Stimulated activated CD4-positive, alpha-beta T cell treated with anti-CD3 and anti-CD28 coated beads, Interleukin-15, amount 100 ng/mL, for 48 hours (primary cell): ENCODE data around the gene GLDC.
"Not testable (repeated sequence)": the region's sequence is repeated elsewhere in the genome, so short reads cannot be mapped to it uniquely, and the experiment has no call there.

Experiments used
- DNase-seq, 2 donors: peaks; one replicate each; pipeline ENCODE4 v3.0.0-alpha.2; 2020; ENCODE audit warnings: low read depth in 2 of 2

The GLDC gene

DNA sequence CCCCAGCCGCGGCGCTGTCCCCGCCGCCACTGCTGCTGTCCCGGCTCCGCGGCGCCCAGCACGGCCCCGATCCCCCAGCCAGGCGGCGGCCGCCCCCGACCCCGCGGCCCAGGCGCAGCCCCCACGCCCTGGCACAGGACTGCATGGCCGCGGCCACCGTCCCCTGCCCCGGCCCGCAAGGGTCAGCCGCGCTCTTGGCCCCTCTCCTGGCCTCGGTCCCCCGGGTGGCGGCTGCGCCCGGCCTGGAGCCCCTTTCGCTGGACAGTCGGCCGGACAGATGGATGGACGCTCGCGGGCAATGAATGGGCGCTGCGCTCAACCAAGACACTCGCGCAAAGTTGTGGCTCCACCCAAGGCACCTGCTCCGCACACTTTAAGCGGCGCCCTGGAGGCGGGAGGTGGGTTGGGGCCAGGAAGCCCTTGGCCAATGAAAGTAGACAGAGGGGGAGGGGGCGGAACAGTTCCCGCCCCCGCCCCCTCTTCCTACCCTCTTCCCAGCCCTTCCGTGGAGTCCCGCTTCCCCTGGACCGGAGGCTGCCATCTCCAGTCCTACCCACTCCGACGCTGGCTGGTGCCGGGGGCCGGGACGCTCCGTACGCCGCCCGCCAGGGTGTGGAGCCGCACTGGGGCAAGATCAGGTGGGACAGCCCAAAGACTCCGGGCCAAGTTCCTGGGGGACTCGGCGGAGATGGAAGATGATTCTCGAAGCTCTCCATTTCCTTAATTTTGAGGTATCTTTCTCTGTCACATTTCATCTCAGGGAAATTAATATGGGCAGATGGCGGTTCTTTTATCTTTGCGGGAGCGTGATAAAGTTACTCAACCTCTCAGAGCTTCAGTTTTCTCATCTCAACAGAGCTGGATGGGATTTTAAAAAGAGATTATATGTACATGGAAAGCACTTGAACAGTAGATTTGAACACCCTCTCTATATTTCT, at the start of gene GLDC:
Gene GLDC, minus strand, starts transcription at position 375 of the 938 bp plus-strand sequence. Its CDS starts 230 bp downstream, at position 145.
- DNase-seq = peak in 1 of 2 donors; percentile 32

DNA sequence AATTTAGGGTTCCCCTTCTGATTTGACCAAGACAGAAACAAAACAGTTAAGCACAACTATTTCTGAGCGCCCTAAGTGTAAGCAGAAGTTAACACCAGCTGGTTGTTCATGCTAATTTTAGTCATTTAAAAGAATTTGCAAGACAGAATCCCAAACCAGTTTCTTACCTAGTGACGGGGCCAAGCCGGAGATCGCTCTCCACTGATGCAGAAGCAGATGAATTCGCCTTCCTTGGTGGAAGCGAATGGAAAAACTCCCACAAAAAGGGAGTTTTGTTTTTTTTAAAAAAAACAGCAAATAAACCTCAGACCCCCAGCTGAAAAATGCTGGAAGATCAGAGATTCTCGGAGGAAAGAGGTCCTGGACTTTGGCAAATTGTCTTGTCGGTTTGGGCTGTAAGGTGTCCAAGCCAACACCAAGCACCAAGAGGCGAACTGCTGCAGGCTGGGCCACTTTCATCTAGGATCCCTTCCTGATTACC, 47.4 kb upstream of the GLDC start:
- no peak for DNase-seq

DNA sequence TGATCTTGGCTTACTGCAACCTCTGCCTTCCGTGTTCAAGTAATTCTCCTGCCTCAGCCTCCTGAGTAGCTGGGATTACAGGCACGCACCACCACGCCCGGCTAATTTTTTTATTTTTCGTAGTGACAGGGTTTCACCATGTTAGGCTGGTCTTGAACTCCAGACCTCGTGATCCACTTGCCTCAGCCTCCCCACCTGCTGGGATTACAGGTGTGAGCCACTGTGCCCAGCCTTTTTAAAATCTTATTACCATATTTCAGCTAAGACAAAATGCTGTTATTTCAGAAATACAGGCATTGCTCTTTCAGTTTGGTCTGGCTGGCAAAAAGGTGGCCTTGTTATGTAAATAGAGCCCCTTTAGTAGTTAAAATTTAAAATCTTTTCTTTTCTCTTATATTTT, 46.9 kb upstream of the GLDC start:
- DNase-seq = no peak

DNA sequence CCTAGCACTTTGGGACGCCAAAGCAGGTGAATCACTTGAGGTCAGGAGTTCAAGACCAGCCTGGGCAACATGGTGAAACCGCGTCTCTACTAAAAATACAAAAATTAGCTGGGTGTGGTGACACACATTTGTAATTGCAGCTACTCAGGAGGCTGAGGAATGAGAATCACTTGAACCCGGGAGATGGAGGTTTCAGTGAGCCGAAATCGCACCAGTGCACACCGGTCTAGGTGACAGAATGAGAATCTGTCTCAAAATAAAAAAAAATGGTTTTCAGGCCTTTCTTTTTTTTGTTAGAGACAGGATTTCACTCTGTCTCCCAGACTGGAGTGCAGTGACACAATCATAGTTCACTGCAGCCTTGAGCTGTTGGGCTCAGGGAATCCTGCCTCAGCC, 45.1 kb upstream of the GLDC start:
- not testable (repeated sequence) for DNase-seq

DNA sequence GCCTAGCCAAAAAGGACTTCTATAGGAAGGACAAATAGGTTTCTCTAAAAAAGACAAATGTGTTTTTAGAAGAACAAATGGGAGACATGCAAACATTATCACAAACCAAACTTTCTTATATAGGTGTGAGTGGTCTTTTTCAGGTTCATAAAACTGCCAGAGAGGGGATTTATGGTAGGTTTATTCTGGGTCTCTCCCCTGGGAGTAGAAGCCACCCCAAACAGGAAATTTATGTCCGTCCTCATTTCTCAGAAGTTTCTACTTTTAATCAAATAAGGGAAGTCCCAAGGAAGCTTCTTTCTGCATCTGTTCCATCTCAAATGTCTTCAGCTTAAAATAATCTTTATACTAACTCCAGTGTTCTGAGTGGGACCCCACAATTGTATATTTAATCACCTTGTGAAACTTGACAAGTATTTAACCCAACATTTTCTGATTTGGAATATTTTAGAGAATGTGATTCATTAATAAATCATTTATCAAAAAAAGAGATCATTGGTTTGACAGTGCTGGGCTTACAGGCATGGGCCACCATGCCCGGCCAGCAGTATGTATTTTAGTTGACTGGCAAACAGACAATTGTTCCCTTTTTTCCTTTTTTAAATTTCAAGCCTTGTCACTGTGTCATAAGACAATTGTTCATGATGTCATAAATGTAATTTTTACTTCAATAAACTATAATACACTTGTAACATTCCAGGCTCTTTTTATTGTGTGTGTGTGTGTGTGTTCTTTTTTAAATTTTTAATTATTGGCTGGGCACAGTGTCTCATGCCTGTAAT, 44.6 kb upstream of the GLDC start:
- no peak for DNase-seq

DNA sequence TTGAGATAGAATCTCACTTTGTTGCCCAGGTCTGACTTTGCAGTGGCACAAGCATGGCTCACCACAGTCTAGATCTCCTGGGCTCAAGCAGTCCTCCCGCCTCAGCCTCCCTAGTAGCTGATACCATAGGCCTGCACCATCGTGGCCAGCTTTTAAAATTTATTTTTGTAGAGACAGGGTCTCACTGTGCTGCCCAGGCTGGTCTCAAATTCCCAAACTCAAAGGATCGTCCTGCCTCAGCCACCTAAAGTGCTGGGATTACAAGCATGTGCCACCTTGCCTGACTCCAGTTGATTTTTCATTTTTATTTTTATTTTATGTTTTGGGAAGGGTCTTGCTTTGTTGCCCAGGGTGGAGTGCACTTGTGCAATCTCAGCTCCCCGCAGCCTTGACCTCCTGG, 41.7 kb upstream of the GLDC start:
- no peak for DNase-seq

- no peak for DNase-seq
Observed at GRCh38 chr9:6686396-6686795, 40.9 kb upstream of the GLDC start.

DNA sequence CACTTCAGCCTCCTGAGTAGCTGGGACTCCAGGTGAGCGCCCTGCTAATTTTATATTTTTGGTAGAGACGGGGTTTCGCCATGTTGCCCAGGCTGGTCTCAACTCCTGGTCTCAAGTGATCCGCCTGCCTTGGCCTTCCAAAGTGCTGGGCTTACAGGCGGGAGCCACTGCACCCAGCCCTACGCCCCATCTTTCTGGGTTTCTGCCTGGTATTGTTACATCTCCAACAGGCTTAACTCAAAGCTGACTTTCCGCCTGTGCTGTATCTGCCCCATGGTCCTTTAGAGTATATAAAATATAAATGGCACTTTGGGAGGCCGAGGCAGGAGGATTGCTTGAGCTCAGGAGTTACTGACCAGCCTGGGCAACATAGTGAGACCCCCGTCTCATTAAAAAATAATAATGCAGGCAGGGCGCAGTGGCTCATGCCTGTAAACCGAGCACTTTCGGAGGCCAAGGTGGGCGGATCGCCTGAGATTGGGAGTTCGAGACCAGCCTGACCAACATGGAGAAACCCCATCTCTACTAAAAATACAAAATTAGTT, 36.5 kb upstream of the GLDC start:
- peak in 1 of 2 donors; percentile 2 for DNase-seq

GRCh38 chr9:6681147-6681956, 35.8 kb upstream of the GLDC start:
- peak; percentile 91 to 93 for DNase-seq

DNA sequence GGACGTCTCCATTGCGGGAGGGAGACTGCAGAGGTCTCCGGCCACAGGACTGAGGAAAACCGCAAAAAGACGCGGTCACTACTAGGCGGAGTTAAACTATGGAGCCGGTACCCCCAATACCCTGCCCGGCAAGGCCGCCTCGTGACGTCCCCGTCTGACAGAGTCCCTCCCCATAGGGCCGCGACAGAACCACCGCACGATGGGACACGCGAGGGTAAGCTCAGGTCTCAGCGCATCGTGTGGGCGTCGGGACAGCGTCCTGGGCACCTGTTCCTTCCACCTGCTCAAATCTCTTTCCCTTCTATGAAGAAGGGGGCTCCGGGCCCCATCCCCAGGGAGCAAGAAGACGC, 35.2 kb upstream of the GLDC start:
- peak; percentile 56 to 74 for DNase-seq

- DNase-seq = no peak
Observed at GRCh38 chr9:6677803-6678202, 32.3 kb upstream of the GLDC start.

GRCh38 chr9:6676254-6676921, 30.9 kb upstream of the GLDC start:
- no peak for DNase-seq

GRCh38 chr9:6675268-6675667, 29.7 kb upstream of the GLDC start:
- no peak for DNase-seq

GRCh38 chr9:6673326-6674025, 27.9 kb upstream of the GLDC start:
- no peak for DNase-seq

- no peak for DNase-seq
Observed at GRCh38 chr9:6672118-6672517, 26.6 kb upstream of the GLDC start.

DNA sequence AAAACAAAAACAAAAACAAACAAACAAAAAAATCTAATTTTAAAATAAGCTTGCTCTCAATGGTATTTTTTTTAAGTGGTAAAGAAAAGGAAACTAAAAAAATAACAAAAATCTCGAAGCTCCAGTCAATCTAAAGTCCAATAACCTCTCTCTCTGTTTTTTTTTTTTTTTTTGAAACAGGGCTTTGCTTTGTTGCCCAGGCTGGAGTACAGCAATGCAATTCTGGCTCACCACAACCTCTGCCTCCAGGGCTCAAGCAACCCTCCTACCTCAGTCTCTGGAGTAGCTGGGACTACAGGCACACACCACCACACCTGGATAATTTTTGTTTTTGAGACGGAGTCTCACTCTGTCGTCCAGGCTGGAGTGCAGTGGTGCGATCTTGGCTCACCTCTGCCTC, 25.9 kb upstream of the GLDC start:
- no peak for DNase-seq

- DNase-seq = no peak
Observed at GRCh38 chr9:6669881-6670280, 24.4 kb upstream of the GLDC start.

DNA sequence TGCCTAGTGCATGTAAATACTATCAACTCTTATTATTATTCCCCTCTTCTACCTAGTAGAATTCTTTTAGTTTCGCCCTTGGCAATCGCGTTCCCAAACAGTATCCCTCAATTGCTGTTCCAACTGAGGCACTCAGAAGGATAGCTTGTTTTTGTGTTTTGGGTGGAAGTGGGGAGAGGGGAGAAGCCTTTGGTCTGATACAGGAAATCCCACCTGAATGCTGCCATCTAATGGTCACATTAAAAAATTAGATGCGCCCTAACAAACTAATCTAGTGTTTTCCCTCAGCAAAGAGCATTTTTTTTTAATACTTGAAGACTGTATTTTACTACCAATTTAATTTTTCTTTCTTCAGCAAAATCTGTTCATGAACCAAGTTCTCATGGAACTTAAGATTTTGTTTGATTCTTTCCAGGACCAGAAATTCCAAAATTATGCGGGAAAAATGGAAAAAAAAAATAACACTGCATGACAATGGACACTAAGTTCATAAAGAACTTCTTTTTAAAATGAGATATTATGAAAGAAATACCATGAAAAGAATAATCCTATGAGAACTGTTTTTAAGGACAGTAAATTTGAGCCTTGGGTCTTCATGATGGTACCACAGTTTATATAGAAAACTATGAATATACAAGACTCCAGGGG, 22.2 kb upstream of the GLDC start:
- no peak for DNase-seq

DNA sequence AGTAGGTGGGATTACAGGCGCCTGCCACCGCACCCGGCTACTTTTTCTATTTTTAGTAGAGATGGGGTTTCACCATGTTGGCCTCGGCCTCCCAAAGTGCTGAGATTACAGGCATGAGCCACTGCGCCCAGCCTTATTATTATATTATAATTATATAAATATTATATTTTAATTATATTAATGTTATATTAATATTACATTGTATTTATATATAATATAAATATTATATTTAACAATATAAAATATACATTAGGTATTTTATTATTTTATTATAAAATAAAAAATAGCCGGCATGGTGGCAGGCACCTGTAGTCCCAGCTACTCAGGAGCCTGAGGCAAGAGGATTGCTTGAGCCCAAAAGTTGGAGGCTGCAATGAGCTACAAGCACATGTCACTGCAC, 21.6 kb upstream of the GLDC start:
- DNase-seq = no peak

DNA sequence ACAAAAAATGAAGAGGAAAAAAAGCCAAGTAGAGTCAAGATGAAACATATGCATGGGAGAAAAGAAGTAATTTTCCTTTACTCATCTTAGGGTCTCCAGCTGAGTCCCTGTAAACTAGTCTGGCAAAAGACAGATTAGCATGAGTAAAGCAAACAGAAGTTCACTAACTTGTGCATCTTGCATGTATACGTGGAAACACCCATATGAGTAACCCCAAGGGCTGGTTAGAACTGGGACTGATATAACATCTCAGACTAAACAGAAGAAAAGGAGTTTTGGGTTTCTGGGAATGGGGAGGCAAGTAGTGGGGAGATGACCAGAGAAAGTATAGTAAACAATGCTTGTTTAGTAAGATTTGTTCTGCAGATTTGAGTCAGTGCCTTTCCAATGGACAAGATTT, 20.1 kb upstream of the GLDC start:
- DNase-seq = no peak
